H9 (cell line): Measurements from ENCODE around the gene KCNJ16. TPM values are rescaled to one million over a fixed set of nuclear protein-coding genes. Genes with fewer than 3 reads are reported as not detected.

Experiments
- DNase-seq: peaks from one replicate; pipeline ENCODE4 v3.0.0-alpha.2; 2017
- H2AFZ ChIP-seq: one replicate; pipeline ENCODE4 v1.6.1; 2013; ENCODE audit warnings: mild to moderate bottlenecking, low read length, control low read depth, moderate library complexity
- H2AK5ac ChIP-seq: 2 replicates; pipeline ENCODE4 v1.6.1; 2013; ENCODE audit warnings: low read length, control low read depth, mixed read lengths; ENCODE audit not compliant: insufficient read length
- H2BK120ac ChIP-seq: one replicate; pipeline ENCODE4 v1.6.1; 2013; ENCODE audit warnings: low read depth, mild to moderate bottlenecking, low read length, control low read depth, inconsistent platforms; ENCODE audit not compliant: poor library complexity, severe bottlenecking
- H2BK12ac ChIP-seq: 2 replicates; pipeline ENCODE4 v1.6.1; 2013; ENCODE audit warnings: low read length, control low read depth, mixed read lengths, low read depth; ENCODE audit not compliant: insufficient read length
- H2BK15ac ChIP-seq: 2 replicates; pipeline ENCODE4 v1.6.1; 2013; ENCODE audit warnings: low read depth, low read length, control low read depth
- H2BK20ac ChIP-seq: one replicate; pipeline ENCODE4 v1.6.1; 2013; ENCODE audit warnings: low read depth, mild to moderate bottlenecking, low read length, control low read depth, inconsistent platforms; ENCODE audit not compliant: poor library complexity, severe bottlenecking
- H2BK5ac ChIP-seq: 2 replicates; pipeline ENCODE4 v1.6.1; 2013; ENCODE audit warnings: low read length, control low read depth, mixed read lengths; ENCODE audit not compliant: insufficient read length
- H3K14ac ChIP-seq: 2 replicates; pipeline ENCODE4 v1.6.1; 2013; ENCODE audit warnings: low read length, control low read depth; ENCODE audit not compliant: insufficient read depth
- H3K18ac ChIP-seq: 2 replicates; pipeline ENCODE4 v1.6.1; 2013; ENCODE audit warnings: low read depth, mild to moderate bottlenecking, mixed read lengths, low read length, control low read depth; ENCODE audit not compliant: insufficient read length
- H3K23ac ChIP-seq: 2 replicates; pipeline ENCODE4 v1.6.1; 2013; ENCODE audit warnings: low read length, control low read depth, mixed read lengths, low read depth; ENCODE audit not compliant: insufficient read length
- H3K23me2 ChIP-seq: 2 replicates; pipeline ENCODE4 v1.6.1; 2013; ENCODE audit warnings: low read depth, mild to moderate bottlenecking, mixed read lengths, low read length, control low read depth; ENCODE audit not compliant: insufficient read length, poor library complexity, severe bottlenecking
- H3K27ac ChIP-seq: 2 replicates; pipeline ENCODE4 v1.5.1; 2013; ENCODE audit warnings: low read length, control low read depth, mixed read lengths, low read depth; ENCODE audit not compliant: insufficient read length
- H3K27me3 ChIP-seq: 2 replicates; pipeline ENCODE4 v1.6.1; 2013; ENCODE audit warnings: low read length, control low read depth, inconsistent platforms; ENCODE audit not compliant: insufficient read depth
- H3K4ac ChIP-seq: 2 replicates; pipeline ENCODE4 v1.6.1; 2013; ENCODE audit warnings: low read depth, mild to moderate bottlenecking, control low read depth, inconsistent platforms, low read length, moderate library complexity
- H3K4me1 ChIP-seq: 2 replicates; pipeline ENCODE4 v1.6.1; 2013; ENCODE audit warnings: low read length, control low read depth, inconsistent platforms; ENCODE audit not compliant: insufficient read depth
- H3K4me2 ChIP-seq: 2 replicates; pipeline ENCODE4 v1.6.1; 2013; ENCODE audit warnings: low read length, control low read depth, mixed read lengths; ENCODE audit not compliant: insufficient read length, insufficient read depth
- H3K56ac ChIP-seq: 2 replicates; pipeline ENCODE4 v1.6.1; 2013; ENCODE audit warnings: low read depth, mild to moderate bottlenecking, mixed read lengths, low read length, control low read depth; ENCODE audit not compliant: insufficient read length
- H3K79me1 ChIP-seq: 2 replicates; pipeline ENCODE4 v1.6.1; 2013; ENCODE audit warnings: low read depth, mild to moderate bottlenecking, moderate library complexity, low read length, control low read depth, inconsistent platforms; ENCODE audit not compliant: insufficient read depth, poor library complexity, severe bottlenecking
- H3K79me2 ChIP-seq: 2 replicates; pipeline ENCODE4 v1.6.1; 2013; ENCODE audit warnings: low read length, control low read depth, inconsistent platforms; ENCODE audit not compliant: insufficient read depth
- H3K9ac ChIP-seq: 2 replicates; pipeline ENCODE4 v1.6.1; 2013; ENCODE audit warnings: low read length, control low read depth, mixed read lengths; ENCODE audit not compliant: insufficient read length; ENCODE audit errors: extremely low read depth
- H3K9me3 ChIP-seq: one replicate; pipeline ENCODE4 v1.6.1; 2013; ENCODE audit warnings: low read depth, low read length, inconsistent platforms; ENCODE audit not compliant: control insufficient read depth
- H3T11ph ChIP-seq: one replicate; pipeline ENCODE4 v1.6.1; 2013; ENCODE audit warnings: mild to moderate bottlenecking, low read length, control low read depth, inconsistent platforms
- H4K20me1 ChIP-seq: one replicate; pipeline ENCODE4 v1.6.1; 2013; ENCODE audit not compliant: control insufficient read depth, insufficient read length, insufficient read depth
- H4K5ac ChIP-seq: 2 replicates; pipeline ENCODE4 v1.6.1; 2013; ENCODE audit warnings: low read depth, mild to moderate bottlenecking, mixed read lengths, low read length, control low read depth; ENCODE audit not compliant: insufficient read length
- H4K8ac ChIP-seq: replicated peaks from 2 replicates; pipeline ENCODE4 v1.6.1; 2013; ENCODE audit warnings: low read length, control low read depth, mixed read lengths, low read depth; ENCODE audit not compliant: insufficient read length
- H4K91ac ChIP-seq: 2 replicates; pipeline ENCODE4 v1.6.1; 2013; ENCODE audit warnings: low read depth, mild to moderate bottlenecking, moderate library complexity, mixed read lengths, low read length, control low read depth; ENCODE audit not compliant: insufficient read length
- H3K27ac Mint-ChIP-seq, 3 experiments: 2 replicates in 2 of 3; 3 replicates in 1 of 3; pipeline ENCODE4 v1.8.0; 2020 to 2021; ENCODE audit warnings: mixed read lengths in 3 of 3, mild to moderate bottlenecking in 1 of 3, moderate library complexity in 1 of 3
- H3K27me3 Mint-ChIP-seq: 2 replicates; pipeline ENCODE4 v1.8.0; 2021; ENCODE audit warnings: low read depth, mild to moderate bottlenecking, moderate library complexity, mixed read lengths
- H3K36me3 Mint-ChIP-seq, 3 experiments: 2 replicates in 2 of 3; 3 replicates in 1 of 3; pipeline ENCODE4 v1.8.0; 2020 to 2021; ENCODE audit warnings: low read depth in 3 of 3, mixed read lengths in 3 of 3; ENCODE audit not compliant: insufficient read depth in 1 of 3
- H3K4me1 Mint-ChIP-seq, 2 experiments: 2 replicates each; pipeline ENCODE4 v1.8.0; 2020; ENCODE audit warnings: mixed read lengths in 2 of 2
- H3K4me3 Mint-ChIP-seq, 2 experiments: 2 replicates in 1 of 2; 3 replicates in 1 of 2; pipeline ENCODE4 v1.8.0; 2020 to 2021; ENCODE audit warnings: mild to moderate bottlenecking in 2 of 2, mixed read lengths in 2 of 2, moderate library complexity in 1 of 2
- H3K9me3 Mint-ChIP-seq, 2 experiments: 2 replicates in 1 of 2; 3 replicates in 1 of 2; pipeline ENCODE4 v1.8.0; 2020; ENCODE audit warnings: mild to moderate bottlenecking in 2 of 2, mixed read lengths in 2 of 2, moderate library complexity in 1 of 2
- CTCF ChIP-seq: fragments of 200-600 bp; sonication (generic); conservative IDR thresholded peaks from 3 replicates; pipeline ENCODE4 v1.8.0; 2021; ENCODE audit warnings: antibody characterized with exemption, mild to moderate bottlenecking
- WGBS: extraction: QIAGEN DNeasy Blood & Tissue Kit; methylation state at CpG from one replicate; pipeline ENCODE4 v1.1.7; 2013; ENCODE audit warnings: missing lambda C conversion rate, low lambda C conversion rate, mixed read lengths; ENCODE audit not compliant: insufficient read length; ENCODE audit errors: extremely low coverage; 5-methylcytosine and 5-hydroxymethylcytosine counted together
- total RNA-seq: library from RNA; stranded (reverse); gene quantifications from 2 replicates; pipeline ENCODE4 v1.2.1, GENCODE V29; 2021

The KCNJ16 gene
- total RNA-seq, 1 experiment from 2014 or later, result not detected

- Histone ChIP-seq H3K4me2 (no peak overlapping the region), H3K9me3 (no peaks in the 10 kb centered on the region), H2BK120ac (no peak overlapping the region), H4K5ac (no peak overlapping the region), H3K79me1 (no peaks in the 10 kb centered on the region), H4K91ac (no peak overlapping the region), H3K4ac (no peak overlapping the region), H3K27me3 (no peaks in the 10 kb centered on the region), H2BK12ac (no peak overlapping the region), H2AFZ (no peak overlapping the region), H2BK15ac (no peak overlapping the region), H3K23ac (no peak overlapping the region), H3K23me2 (no peaks in the 10 kb centered on the region), H3T11ph (no peak overlapping the region), H3K56ac (no peak overlapping the region), H3K79me2 (no peaks in the 10 kb centered on the region), H4K8ac (no peak overlapping the region), H3K9ac (no peak overlapping the region), H3K4me1 (no peaks in the 10 kb centered on the region), H3K14ac (no peak overlapping the region), H3K18ac (no peak overlapping the region), H4K20me1 (no peaks in the 10 kb centered on the region), H2BK20ac (no peak overlapping the region), H3K27ac (no peak overlapping the region), H2AK5ac (no peak overlapping the region), H2BK5ac (no peak overlapping the region)
- H3K9me3 Mint-ChIP-seq, result no peaks in the 10 kb centered on the region
- no CpG with 5 or more reads among the region's 8 CpGs for WGBS
- H3K36me3 Mint-ChIP-seq, result no peaks in the 10 kb centered on the region
- no peak overlapping the region for H3K4me3 Mint-ChIP-seq
- TF ChIP-seq CTCF, result no peak
- no peak for DNase-seq
- no peak overlapping the region for H3K27ac Mint-ChIP-seq
- no peaks in the 10 kb centered on the region for H3K27me3 Mint-ChIP-seq
- H3K4me1 Mint-ChIP-seq, result no peaks in the 10 kb centered on the region
These were observed 21.8 kb downstream of the KCNJ16 start for GRCh38 chr17:70096861-70097260.
